Measurements from ENCODE around the gene CORO2B. TPM values are rescaled to one million over a fixed set of nuclear protein-coding genes. Genes with fewer than 3 reads are reported as not detected.

Gene CORO2B
- polyA plus RNA-seq, 1 of the 3 experiments (the other 2 are of a cell fraction) = 3.6 TPM

DNA sequence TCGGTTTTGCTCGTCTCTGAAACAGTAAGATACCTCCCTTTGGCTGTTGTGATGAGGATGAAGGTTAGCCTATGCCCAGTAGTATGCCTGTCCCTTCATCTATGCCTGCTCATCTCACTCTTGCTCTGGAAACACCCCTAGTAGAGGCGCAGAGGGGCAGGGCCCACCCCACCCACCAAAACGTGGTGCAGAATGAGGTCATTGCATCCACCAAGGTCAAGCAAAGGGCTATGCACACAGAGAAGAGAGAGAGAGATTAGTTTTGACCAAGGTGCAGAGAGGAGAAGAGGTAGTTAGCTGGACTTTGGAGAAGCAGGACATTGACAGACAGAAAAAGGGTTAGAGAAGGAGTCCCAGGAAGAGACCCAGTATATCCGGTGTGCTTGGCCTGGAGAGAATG lies 119.9 kb downstream of the CORO2B start:
- CTCF ChIA-PET = interaction anchor here (1.3 to 1.9 kb wide), 4 partner anchors 23 to 226 kb away, joined by 3 to 7 read pairs (median 4); no protein-coding TSS in a partner anchor
- WGBS (ENCODE audit: low lambda C conversion rate) = 73% methylated on average over 5 of the region's 5 CpGs

More for the DNA sequence above, 119.9 kb downstream of the CORO2B start:
- POLR2A ChIA-PET = no interaction called here
- Histone ChIP-seq H3K9me2 (no peaks in the 10 kb centered on the region), H3K4me1 (ENCODE audit: control insufficient read depth in 1 of 2, insufficient read depth in 2 of 2, low read depth in 1 of 2, low read length in 1 of 2) (peaks cover 0 to 11% of the 10 kb centered on the region in 2 experiments; a peak in 2 of 4 replicates), H3K9ac (no peak overlapping the region), H4K20me1 (ENCODE audit: insufficient read depth) (no peaks in the 10 kb centered on the region), H2AFZ (ENCODE audit: low read depth) (no peak overlapping the region), H3K36me3 (replicated peaks in 1 of 2; ENCODE audit: control insufficient read depth in 1 of 2, insufficient read depth in 2 of 2, low read length in 1 of 2) (no peaks in the 10 kb centered on the region), H3K4me2 (no peak overlapping the region), H3K9me3 (no peaks in the 10 kb centered on the region), H3K79me2 (ENCODE audit: insufficient read depth) (no peaks in the 10 kb centered on the region), H3K27me3 (ENCODE audit: insufficient read depth) (no peaks in the 10 kb centered on the region), H3F3A (replicated peaks; ENCODE audit: insufficient read depth) (no peaks in the 10 kb centered on the region), H3K27ac (ENCODE audit: low read depth in 2 of 2, low read length in 1 of 2) (no peak overlapping the region), H3K4me3 (ENCODE audit: low read depth in 2 of 2, low read length in 1 of 2) (no peak overlapping the region)
- no peak for DNase-seq
- TF ChIP-seq RCOR1 (IDR thresholded peaks at IDR 0.05; ENCODE audit: low read length) = no peak
- no peak for TF ChIP-seq TEAD4 (IDR thresholded peaks at IDR 0.05; ENCODE audit: borderline replicate concordance, insufficient read depth)
- TF ChIP-seq JUND (IDR thresholded peaks at IDR 0.05) = no peak
- TF ChIP-seq ZBTB33 (IDR thresholded peaks at IDR 0.05; ENCODE audit: borderline replicate concordance, low read depth) = no peak
- no peak for TF ChIP-seq MXI1 (IDR thresholded peaks at IDR 0.05; ENCODE audit: low read depth, low read length)
- TF ChIP-seq FOXM1 (IDR thresholded peaks at IDR 0.05; ENCODE audit: low read depth) = no peak
- no peak for TF ChIP-seq CHD2 (IDR thresholded peaks at IDR 0.05; ENCODE audit: low read length, partially characterized antibody)
- no peak for TF ChIP-seq ELF1 (IDR thresholded peaks at IDR 0.05)
- TF ChIP-seq FOSL2 (IDR thresholded peaks at IDR 0.05; ENCODE audit: borderline replicate concordance, low read depth) = no peak
- no peak for TF ChIP-seq SMC3 (IDR thresholded peaks at IDR 0.05; ENCODE audit: low read depth, low read length)
- no peak for TF ChIP-seq RXRA (IDR thresholded peaks at IDR 0.05; ENCODE audit: borderline replicate concordance, low read depth)
- no peak for TF ChIP-seq SIN3A (IDR thresholded peaks at IDR 0.05; ENCODE audit: borderline replicate concordance, low read depth, low read length)
- no peak for TF ChIP-seq POLR2AphosphoS5 (IDR thresholded peaks at IDR 0.05; ENCODE audit: low read depth, low read length)
- TF ChIP-seq, protein P1, sequence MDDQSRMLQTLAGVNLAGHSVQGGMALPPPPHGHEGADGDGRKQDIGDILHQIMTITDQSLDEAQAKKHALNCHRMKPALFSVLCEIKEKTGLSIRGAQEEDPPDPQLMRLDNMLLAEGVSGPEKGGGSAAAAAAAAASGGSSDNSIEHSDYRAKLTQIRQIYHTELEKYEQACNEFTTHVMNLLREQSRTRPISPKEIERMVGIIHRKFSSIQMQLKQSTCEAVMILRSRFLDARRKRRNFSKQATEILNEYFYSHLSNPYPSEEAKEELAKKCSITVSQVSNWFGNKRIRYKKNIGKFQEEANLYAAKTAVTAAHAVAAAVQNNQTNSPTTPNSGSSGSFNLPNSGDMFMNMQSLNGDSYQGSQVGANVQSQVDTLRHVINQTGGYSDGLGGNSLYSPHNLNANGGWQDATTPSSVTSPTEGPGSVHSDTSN (IDR thresholded peaks at IDR 0.05) = no peak
- no peak for TF ChIP-seq GATA2 (CRISPR knock-in tag; IDR thresholded peaks at IDR 0.05)
- TF ChIP-seq, protein P2, sequence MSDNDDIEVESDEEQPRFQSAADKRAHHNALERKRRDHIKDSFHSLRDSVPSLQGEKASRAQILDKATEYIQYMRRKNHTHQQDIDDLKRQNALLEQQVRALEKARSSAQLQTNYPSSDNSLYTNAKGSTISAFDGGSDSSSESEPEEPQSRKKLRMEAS (IDR thresholded peaks at IDR 0.05; ENCODE audit: low read depth) = no peak
- no peak for TF ChIP-seq REST (IDR thresholded peaks at IDR 0.05; ENCODE audit: low read depth, low read length)
- TF ChIP-seq YY1 (IDR thresholded peaks at IDR 0.05; ENCODE audit: low read depth) = no peak
